ELR (cell line): Measurements from ENCODE around the gene ZWILCH.
"Not testable (repeated sequence)": the region's sequence is repeated elsewhere in the genome, so short reads cannot be mapped to it uniquely, and the experiment has no call there.

ENCODE experiments used
- DNase-seq: peaks from one replicate; pipeline ENCODE4 v3.0.0-alpha.2; 2015; ENCODE audit warnings: low read depth

ZWILCH gene

GRCh38 chr15:66504563-66505429 is at the start of gene ZWILCH, which contains the start of gene RPL4:
TSS of gene ZWILCH (plus strand) at chr15:66505326. CDS start at chr15:66505339, 13 bp downstream.
TSS of gene RPL4 (minus strand) at chr15:66504855. CDS start at chr15:66504790, 65 bp downstream.
- DNase-seq, result peak; percentile 91

DNA sequence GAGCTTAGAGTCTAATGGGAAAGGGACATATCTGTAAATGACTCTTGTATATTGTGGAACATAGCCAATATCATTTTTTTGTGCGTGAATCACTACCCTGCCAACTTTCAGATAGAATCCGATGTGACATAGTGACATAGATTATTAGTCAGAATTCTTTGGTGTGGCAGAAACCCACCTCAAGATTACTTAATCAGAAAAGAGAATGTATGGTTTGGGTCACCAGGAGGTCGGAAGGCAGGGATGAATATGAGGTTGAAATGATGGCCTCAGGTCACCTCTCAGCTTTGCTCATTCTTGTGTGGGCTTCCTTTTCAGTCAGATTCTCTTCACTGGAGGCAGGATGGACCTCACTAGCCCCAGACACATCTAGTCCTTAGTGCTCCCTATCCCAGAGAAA is 48.9 kb upstream of the ZWILCH start:
- peak; percentile 42 for DNase-seq

DNA sequence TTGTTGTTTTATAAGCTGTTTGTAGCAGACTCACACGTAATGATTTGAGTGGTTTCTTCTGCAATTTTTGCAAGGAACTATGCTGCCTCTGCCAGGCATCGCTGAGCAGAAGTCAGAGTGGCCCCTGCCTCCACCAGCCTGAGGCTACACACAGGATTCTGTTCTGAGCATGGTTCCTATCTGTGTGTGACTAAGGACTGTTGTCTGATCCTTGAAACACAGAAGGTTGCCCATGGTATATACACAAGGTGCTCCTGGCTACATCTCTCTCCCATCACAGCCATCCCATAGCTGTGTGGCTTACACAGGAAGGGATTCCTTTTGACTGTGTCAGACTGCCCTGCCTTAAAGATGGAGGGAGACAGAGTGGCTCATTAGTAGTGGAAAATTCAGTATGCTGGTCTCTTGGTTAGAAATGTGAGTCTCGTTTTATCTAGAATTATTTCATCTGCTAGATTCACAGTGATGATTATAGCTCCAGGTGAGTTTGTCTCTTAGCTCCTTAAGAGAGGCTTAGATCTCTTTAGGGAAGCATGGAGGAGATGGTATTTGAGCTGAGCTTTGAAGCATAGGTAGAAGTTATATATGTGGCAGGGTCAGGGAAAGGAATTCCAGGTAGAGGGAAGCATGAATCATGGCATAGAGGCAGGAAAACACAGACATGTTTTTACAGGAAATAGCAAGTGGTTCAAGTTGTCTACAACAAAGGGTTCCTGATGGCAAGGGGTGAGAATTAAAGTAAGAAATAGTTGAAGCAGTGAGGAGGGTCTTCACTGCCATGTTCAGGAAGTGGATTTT is 45.1 kb upstream of the ZWILCH start:
- peak; percentile 79 for DNase-seq

- DNase-seq, result not testable (repeated sequence)
These were observed 43.8 kb upstream of the ZWILCH start for GRCh38 chr15:66461294-66461693.

DNA sequence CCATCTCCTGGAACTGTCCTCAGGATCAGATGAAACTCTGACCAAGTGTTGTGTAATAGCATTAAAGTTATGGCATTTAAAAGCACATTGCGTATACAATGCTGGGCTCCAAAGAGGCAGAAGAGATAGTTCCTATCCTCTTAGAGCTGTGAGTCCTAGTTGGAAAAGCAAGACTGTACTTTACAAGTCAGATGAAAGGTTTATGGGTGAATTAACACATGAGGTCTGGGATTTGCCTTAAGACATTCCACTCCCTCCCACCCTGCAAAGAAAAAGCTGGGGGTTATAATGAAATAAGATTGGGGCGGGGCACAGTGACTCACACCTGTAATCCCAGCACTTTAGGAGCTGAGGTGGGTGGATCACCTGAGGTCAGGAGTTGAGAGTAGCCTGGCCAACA is 43.2 kb upstream of the ZWILCH start:
- DNase-seq, result no peak

- no peak for DNase-seq
These were observed 42.5 kb upstream of the ZWILCH start for GRCh38 chr15:66462627-66463026.

DNA sequence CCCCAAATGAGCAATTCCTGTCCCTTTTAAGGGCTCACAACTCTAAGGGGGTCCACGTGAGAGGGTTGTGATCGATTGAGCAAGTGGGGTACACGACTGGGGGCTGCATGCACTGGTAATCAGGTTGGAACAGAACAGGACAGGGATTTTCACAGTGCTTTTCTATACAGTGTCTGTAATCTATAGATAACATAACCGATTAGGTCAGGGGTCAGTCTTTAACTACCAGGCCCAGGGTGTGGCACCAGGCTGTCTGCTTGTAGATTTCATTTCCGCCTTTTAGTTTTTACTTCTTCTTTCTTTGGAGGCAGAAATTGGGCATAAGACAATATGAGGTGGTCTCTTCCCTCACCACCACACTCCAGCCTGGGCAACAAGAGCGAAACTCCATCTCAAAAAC is 39.8 kb upstream of the ZWILCH start:
- not testable (repeated sequence) for DNase-seq

- DNase-seq, result not testable (repeated sequence)
These were observed 37.7 kb upstream of the ZWILCH start for GRCh38 chr15:66467162-66468040.

DNA sequence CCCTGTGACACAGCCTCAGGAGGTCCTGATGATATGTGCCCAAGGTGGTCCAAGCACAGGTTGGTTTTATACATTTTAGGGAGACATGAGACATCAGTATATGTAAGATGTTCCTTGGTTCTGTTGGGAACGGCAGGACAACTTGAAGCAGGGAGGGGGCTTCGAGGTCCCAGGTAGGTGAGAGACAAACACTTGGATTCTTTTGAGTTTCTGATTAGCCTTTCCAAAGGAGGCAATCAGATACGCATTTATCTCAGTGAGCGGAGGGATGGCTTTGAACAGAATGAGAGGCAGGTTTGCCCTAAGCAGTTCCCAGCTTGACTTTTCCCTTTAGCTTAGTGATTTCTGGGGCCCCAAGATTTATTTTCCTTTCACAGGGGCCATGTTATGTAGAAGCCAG is 34.3 kb upstream of the ZWILCH start:
- not testable (repeated sequence) for DNase-seq

DNA sequence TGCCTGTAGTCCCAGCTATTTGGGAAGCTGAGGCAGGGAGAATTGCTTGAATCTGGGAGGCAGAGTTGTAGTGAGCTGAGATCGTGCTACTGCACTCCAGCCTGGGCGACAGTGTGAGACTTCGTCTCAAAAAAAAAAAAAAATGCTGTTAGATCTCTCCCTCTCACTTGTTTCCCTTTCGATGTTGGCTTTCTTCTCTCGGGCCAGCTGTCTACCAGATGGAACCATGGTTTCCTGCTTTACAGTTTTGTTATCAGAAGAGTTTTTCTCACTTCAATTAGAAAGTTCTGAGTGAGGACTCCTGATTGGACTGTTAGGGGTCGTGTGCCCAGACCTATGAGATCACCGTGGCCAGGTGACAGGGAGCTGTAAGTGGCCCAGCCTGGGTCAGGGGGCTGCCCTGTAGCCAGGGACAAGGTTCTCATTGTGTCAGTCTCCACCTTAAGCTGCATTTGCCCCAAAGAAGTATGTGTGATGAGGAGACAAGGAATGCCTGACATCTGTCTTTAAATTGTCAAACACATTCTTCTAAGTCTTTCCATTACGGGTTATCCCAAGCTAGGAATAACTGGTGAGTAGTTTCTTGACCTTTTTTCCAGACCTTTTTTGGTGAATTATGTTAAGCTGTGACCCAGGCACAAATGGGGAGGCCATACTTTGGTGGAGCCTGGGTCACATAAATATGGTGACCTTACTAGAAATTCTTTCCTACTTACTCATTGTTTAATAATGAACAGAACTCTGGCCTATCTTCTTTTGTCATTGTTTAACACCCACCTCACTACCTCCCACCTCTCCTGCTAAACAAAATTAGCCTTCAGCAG is 32.7 kb upstream of the ZWILCH start:
- no peak for DNase-seq

GRCh38 chr15:66474135-66474534 is 31.0 kb upstream of the ZWILCH start:
- no peak for DNase-seq

GRCh38 chr15:66474963-66475362 is 30.2 kb upstream of the ZWILCH start:
- no peak for DNase-seq

GRCh38 chr15:66476535-66476934 is 28.6 kb upstream of the ZWILCH start:
- DNase-seq, result no peak

- no peak for DNase-seq
These were observed 28.1 kb upstream of the ZWILCH start for GRCh38 chr15:66477011-66477410.

DNA sequence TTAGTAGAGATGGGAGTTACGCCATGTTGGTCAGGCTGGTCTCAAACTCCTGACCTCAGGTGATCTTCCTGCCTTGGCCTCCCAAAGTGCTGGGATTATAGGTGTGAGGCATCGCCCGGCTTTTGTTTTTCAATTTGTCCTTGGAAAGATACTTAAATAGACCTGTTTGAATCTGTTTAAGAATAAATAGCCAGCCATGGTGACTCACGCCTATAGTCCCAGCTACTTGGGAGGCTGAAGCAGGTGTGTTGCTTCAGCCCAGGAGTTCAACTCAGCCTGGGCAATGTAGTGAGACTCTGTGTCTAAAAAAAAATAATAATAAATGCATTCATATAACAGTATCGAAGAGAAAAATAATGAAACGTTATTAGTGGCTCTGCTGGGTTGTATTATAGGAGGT is 24.9 kb upstream of the ZWILCH start:
- no peak for DNase-seq

- peak; percentile 41 for DNase-seq
These were observed 23.8 kb upstream of the ZWILCH start for GRCh38 chr15:66481107-66481856.

GRCh38 chr15:66482539-66482938 is 22.6 kb upstream of the ZWILCH start:
- DNase-seq, result no peak

DNA sequence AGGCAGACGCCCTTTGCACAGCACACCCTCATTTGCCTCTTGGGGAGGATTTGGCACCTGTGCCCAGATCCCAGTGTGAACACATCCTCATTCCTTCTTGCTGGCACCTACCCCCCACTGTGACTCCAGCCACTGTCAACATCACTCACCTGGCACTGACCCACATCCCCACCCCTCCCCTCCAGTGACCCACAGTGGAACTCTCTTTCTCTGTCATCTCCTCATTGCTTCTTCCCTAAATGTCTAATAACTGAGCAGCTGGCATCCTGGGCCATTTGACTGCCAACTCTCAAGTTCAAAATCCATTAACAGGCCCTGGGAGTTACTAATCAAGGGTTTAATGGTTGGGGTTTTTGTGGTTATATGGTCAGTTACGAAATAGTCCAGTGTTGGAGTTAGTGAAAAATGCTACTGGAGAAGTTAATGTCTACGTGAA is 22.0 kb upstream of the ZWILCH start:
- DNase-seq, result peak; percentile 28

DNA sequence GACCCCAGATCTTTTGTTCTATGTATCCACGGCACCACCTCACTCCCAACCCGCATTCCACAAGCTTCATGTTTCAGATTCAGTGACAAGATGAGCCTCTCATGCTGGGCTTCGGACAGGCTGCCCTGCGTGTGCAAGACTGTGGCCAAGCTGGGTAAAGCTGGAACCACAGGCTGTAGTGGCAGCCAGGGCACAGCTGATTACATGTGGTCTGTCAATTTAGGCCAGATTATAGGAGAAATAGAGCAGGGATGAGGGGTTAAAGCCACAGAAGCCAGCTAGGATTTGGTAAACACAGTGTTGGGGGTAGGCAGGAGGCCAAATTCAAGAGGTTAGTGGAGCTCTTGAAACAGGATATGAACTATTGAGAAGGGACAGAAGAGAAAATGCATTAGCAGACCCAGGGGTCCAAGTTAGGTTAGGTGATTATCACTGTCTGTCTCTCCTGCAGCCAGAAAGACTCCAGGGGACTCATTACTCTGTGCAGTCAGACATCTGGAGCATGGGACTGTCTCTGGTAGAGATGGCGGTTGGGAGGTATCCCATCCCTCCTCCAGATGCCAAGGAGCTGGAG is 20.5 kb upstream of the ZWILCH start:
- DNase-seq, result no peak

DNA sequence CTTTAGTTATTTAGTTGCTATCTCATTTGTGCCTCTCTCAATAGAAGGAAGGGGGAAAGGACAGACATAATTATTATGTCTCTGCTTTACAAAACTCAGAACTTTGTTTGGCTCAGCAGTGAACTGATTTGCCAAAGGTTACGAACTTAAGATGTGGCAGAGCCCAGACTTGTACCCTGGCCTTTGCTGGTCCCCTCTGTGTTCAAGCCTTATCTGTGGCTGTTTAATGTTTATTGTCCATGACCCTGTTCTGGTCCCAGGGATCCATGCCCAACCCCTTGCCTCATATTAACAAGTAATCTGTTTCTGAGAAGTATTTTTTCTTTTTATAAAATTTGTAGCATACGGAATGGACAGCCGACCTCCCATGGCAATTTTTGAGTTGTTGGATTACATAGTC is 18.2 kb upstream of the ZWILCH start:
- DNase-seq, result no peak
